Neural crest cell (in vitro differentiated cells): ENCODE data around the gene CUX1. TPM values are rescaled to one million over a fixed set of nuclear protein-coding genes. Genes with fewer than 3 reads are reported as not detected.
A peak's percentile ranks its signal among the peaks of the same experiment; 100 is the strongest.

Source experiments
- DNase-seq: peaks from one replicate; pipeline ENCODE4 v3.0.0; 2021; ENCODE audit warnings: low read depth, mixed read lengths, low spot score
- H3K27ac Mint-ChIP-seq: one replicate; pipeline ENCODE4 v1.8.0; 2021; ENCODE audit warnings: mild to moderate bottlenecking, mixed read lengths; ENCODE audit not compliant: unreplicated experiment
- H3K27me3 Mint-ChIP-seq: 2 replicates; pipeline ENCODE4 v1.8.0; 2021; ENCODE audit warnings: low read depth, mild to moderate bottlenecking, mixed read lengths
- H3K36me3 Mint-ChIP-seq: 2 replicates; pipeline ENCODE4 v1.8.0; 2021; ENCODE audit warnings: low read depth, mild to moderate bottlenecking, mixed read lengths
- H3K4me1 Mint-ChIP-seq: 2 replicates; pipeline ENCODE4 v1.8.0; 2021; ENCODE audit warnings: mixed read lengths
- H3K4me3 Mint-ChIP-seq: one replicate; pipeline ENCODE4 v1.8.0; 2021; ENCODE audit warnings: mild to moderate bottlenecking, mixed read lengths
- H3K9me3 Mint-ChIP-seq: 2 replicates; pipeline ENCODE4 v1.8.0; 2021; ENCODE audit warnings: mixed read lengths
- CTCF ChIP-seq: fragments of 200-600 bp; sonication (generic); conservative IDR thresholded peaks from 2 replicates; pipeline ENCODE4 v1.5.0; 2021; ENCODE audit warnings: antibody characterized with exemption, mild to moderate bottlenecking
- total RNA-seq: library from RNA; stranded (reverse); gene quantifications from 2 replicates; pipeline ENCODE4 v1.2.1, GENCODE V29; 2021

The CUX1 gene
- total RNA-seq, 1 donor from 2014 or later = 60.0 TPM

GRCh38 chr7:102117743-102118142 lies 300.3 kb downstream of the CUX1 start:
- no peaks in the 10 kb centered on the region for H3K9me3 Mint-ChIP-seq
- peaks cover 10% of the 10 kb centered on the region for H3K36me3 Mint-ChIP-seq
- no peak for TF ChIP-seq CTCF
- peak overlapping the region; percentile 2 for H3K4me3 Mint-ChIP-seq
- no peaks in the 10 kb centered on the region for H3K27me3 Mint-ChIP-seq
- no peak overlapping the region for H3K27ac Mint-ChIP-seq
- DNase-seq = no peak
- H3K4me1 Mint-ChIP-seq = peaks cover 44% of the 10 kb centered on the region

GRCh38 chr7:102119213-102119651 lies 301.8 kb downstream of the CUX1 start:
- DNase-seq = no peak
- Mint-ChIP-seq H3K4me1 (peaks cover 48% of the 10 kb centered on the region), H3K36me3 (peaks cover 10% of the 10 kb centered on the region), H3K4me3 (peak overlapping the region; percentile 65), H3K9me3 (no peaks in the 10 kb centered on the region), H3K27me3 (no peaks in the 10 kb centered on the region), H3K27ac (peak overlapping the region; percentile 92)
- no peak for TF ChIP-seq CTCF

GRCh38 chr7:102119925-102120324 lies 302.5 kb downstream of the CUX1 start:
- Mint-ChIP-seq H3K27ac (no peak overlapping the region), H3K36me3 (peaks cover 12% of the 10 kb centered on the region), H3K4me1 (peaks cover 52% of the 10 kb centered on the region), H3K4me3 (peak overlapping the region; percentile 6), H3K9me3 (no peaks in the 10 kb centered on the region), H3K27me3 (no peaks in the 10 kb centered on the region)
- no peak for DNase-seq
- no peak for TF ChIP-seq CTCF

- TF ChIP-seq CTCF = no peak
- peaks cover 58% of the 10 kb centered on the region for H3K4me1 Mint-ChIP-seq
- H3K27ac Mint-ChIP-seq = no peak overlapping the region
- no peaks in the 10 kb centered on the region for H3K9me3 Mint-ChIP-seq
- peaks cover 8% of the 10 kb centered on the region for H3K36me3 Mint-ChIP-seq
- no peak overlapping the region for H3K4me3 Mint-ChIP-seq
- no peak for DNase-seq
- H3K27me3 Mint-ChIP-seq = no peaks in the 10 kb centered on the region
Observed at GRCh38 chr7:102120666-102121195, 303.3 kb downstream of the CUX1 start.

- no peak for TF ChIP-seq CTCF
- peak overlapping the region; percentile 35 for H3K27ac Mint-ChIP-seq
- peaks cover 58% of the 10 kb centered on the region for H3K4me1 Mint-ChIP-seq
- H3K9me3 Mint-ChIP-seq = no peaks in the 10 kb centered on the region
- H3K27me3 Mint-ChIP-seq = no peaks in the 10 kb centered on the region
- DNase-seq = no peak
- no peak overlapping the region for H3K4me3 Mint-ChIP-seq
- peaks cover 7% of the 10 kb centered on the region for H3K36me3 Mint-ChIP-seq
Observed at GRCh38 chr7:102122026-102122425, 304.6 kb downstream of the CUX1 start.
